Mucosa of descending colon (tissue), 3 donors: ENCODE data around the gene SLC39A8. TPM values are rescaled to one million over a fixed set of nuclear protein-coding genes. Genes with fewer than 3 reads are reported as not detected.
A peak's percentile ranks its signal among the peaks of the same experiment; 100 is the strongest.

Experiments
- ATAC-seq: fragments of 200-7000 bp; cut with Tn5 transposase; one replicate; pipeline ENCODE4 v1.9.1; 2020; ENCODE audit warnings: mild to moderate bottlenecking, moderate library complexity
- DNase-seq, 3 donors: peaks; one replicate each; pipeline ENCODE4 v3.0.0-alpha.2; 2020
- H3K36me3 ChIP-seq: fragments of 200-600 bp; one replicate; pipeline ENCODE4 v1.8.0; 2021; ENCODE audit warnings: low read depth, mild to moderate bottlenecking
- H3K4me1 ChIP-seq: fragments of 200-600 bp; one replicate; pipeline ENCODE4 v1.8.0; 2021; ENCODE audit warnings: low read depth, mild to moderate bottlenecking
- H3K4me3 ChIP-seq: fragments of 200-600 bp; one replicate; pipeline ENCODE4 v1.8.0; 2021; ENCODE audit warnings: mild to moderate bottlenecking
- H3K9me3 ChIP-seq: fragments of 200-600 bp; one replicate; pipeline ENCODE4 v1.8.0; 2021; ENCODE audit warnings: mild to moderate bottlenecking
- intact Hi-C, 2 donors: fragments of 100-400 bp; cut with DNase I in 1 of 2; cut with micrococcal nuclease in 1 of 2; formaldehyde crosslinking; loops; one replicate each; pipeline versions ENCODE4 v1.11.0 to v1.11.1; 2022; cut with DNase I, micrococcal nuclease
- total RNA-seq, 3 donors: library from RNA; stranded (reverse); fragmentation: NEBNext Ultra II Directional in 2 of 3; extraction: Animal tissue kit (Norgen Biotek cat#: 25700) in 2 of 3; gene quantifications; one replicate each; pipeline versions ENCODE4 v1.2.1 to v1.2.4, GENCODE V29; 2021 to 2023
- TF ChIP-seq, protein P1 (sequence below): fragments of 200-600 bp; IDR thresholded peaks from one replicate; pipeline ENCODE4 v1.8.0; 2022; ENCODE audit warnings: antibody characterized with exemption, mild to moderate bottlenecking
- donor health status: DM: no; HTN: no; CAD: no; lungs with moderate emphysema.
- donor health status: DM: no; HTN: no; CAD: no.
- donor health status: DM: no; HTN: yes; CAD: no.

SLC39A8 gene
- total RNA-seq, 3 donors from 2014 or later = 35.1 to 121 (median 83.5) TPM

DNA sequence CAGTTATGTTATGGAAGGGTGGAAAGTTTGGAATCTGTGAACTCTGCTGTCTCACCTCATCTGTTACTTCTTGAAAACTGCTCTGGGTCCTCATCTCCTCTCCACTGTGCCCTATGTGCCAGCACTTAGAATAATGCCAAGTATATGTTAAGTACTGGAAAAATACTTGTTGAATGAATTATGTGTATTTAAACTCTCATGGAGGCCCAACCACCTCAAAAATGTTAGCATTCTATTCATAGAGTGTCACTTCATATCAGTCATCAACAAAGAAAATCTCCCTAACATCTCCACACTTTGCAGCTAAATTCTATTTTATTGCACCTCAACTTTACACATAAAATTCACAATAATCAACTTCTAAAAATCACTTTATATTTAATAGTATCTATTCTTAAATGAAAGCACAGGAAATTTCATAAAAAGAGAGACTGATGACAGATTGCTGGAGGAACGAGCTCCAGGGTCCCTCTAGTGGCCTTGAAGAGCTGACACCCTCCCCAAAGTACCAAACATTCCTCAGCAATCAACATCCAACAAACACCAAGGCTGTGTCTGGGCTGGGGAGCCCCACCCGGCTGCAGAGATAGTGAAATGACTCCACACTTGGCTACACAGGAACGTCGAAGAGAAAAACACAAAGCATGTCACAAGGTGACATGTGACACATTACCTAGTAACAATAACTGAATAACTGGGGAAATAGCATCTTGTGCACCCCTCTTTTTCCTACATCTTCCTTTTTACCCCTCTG is 45.8 kb downstream of the SLC39A8 start:
- no peaks in the 10 kb centered on the region for H3K9me3 ChIP-seq
- H3K4me3 ChIP-seq = no peak overlapping the region
- ATAC-seq = peak; percentile 69

DNA sequence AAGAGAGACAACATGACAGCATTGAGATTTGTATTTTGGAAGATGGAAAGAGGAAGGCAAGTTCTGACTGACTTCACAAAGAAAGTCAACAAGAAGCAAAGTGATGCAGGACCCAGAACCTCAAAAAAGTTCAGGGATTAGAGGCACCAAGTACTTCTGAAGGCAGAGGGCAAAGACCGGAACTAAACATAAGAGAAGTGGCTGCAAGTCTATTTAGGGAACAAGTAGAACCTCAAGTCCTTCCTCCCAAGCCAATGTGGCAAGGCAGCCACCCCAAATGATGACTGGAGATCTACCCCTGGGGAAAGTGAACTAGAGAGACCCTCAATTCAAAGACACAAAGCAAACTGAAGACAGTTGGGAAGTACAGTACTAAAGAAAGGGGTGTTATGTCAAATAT is 46.6 kb downstream of the SLC39A8 start:
- TF ChIP-seq, protein P1, sequence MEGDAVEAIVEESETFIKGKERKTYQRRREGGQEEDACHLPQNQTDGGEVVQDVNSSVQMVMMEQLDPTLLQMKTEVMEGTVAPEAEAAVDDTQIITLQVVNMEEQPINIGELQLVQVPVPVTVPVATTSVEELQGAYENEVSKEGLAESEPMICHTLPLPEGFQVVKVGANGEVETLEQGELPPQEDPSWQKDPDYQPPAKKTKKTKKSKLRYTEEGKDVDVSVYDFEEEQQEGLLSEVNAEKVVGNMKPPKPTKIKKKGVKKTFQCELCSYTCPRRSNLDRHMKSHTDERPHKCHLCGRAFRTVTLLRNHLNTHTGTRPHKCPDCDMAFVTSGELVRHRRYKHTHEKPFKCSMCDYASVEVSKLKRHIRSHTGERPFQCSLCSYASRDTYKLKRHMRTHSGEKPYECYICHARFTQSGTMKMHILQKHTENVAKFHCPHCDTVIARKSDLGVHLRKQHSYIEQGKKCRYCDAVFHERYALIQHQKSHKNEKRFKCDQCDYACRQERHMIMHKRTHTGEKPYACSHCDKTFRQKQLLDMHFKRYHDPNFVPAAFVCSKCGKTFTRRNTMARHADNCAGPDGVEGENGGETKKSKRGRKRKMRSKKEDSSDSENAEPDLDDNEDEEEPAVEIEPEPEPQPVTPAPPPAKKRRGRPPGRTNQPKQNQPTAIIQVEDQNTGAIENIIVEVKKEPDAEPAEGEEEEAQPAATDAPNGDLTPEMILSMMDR = no peak
- Histone ChIP-seq H3K4me3 (no peak overlapping the region), H3K36me3 (no peaks in the 10 kb centered on the region), H3K4me1 (no peaks in the 10 kb centered on the region), H3K9me3 (no peaks in the 10 kb centered on the region)
- intact Hi-C loops = no loop called here
- no peak for ATAC-seq
- DNase-seq = no peak

More for the DNA sequence above, 45.8 kb downstream of the SLC39A8 start:
- TF ChIP-seq, protein P1 = no peak
- peak in 2 of 3 donors; percentile 16 to 32 for DNase-seq
- intact Hi-C loops = no loop called here
- no peaks in the 10 kb centered on the region for H3K36me3 ChIP-seq
- H3K4me1 ChIP-seq = no peaks in the 10 kb centered on the region

DNA sequence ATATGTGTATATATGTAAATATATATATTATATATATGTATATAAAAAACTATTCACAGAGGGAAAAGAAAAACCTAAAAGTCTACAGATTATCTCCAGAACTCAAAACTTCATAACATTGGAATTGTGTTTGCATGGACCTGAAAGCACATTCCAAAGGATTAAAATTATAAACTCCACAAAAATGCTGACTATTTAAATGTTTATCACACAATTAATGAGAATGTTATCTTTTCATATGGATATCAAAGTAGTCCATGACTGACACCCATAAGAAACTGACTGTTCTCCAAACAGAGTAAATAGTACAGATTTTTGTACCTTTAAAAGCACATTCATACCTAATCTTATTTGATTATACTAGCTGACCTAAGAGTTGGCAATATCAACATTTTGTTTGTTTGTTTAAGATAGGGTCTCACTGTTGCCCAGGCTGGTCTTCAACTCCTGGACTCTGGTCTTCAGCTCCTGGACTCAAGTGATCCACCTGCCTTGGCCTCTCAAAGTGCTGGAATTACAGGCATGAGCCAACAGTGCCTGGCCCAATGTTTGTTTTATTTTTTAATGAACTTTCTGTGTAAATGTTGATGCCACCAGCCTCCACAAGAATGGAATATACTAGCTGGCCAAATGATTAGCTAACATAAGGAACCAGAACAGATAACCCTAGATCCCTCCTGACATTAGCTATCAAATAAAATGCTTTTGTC is 50.0 kb downstream of the SLC39A8 start:
- Histone ChIP-seq H3K36me3 (no peaks in the 10 kb centered on the region), H3K4me1 (no peaks in the 10 kb centered on the region), H3K4me3 (no peak overlapping the region), H3K9me3 (no peaks in the 10 kb centered on the region)
- DNase-seq (no peak), ATAC-seq (no peak)
- TF ChIP-seq, protein P1 = no peak
- intact Hi-C loops = no loop called here

DNA sequence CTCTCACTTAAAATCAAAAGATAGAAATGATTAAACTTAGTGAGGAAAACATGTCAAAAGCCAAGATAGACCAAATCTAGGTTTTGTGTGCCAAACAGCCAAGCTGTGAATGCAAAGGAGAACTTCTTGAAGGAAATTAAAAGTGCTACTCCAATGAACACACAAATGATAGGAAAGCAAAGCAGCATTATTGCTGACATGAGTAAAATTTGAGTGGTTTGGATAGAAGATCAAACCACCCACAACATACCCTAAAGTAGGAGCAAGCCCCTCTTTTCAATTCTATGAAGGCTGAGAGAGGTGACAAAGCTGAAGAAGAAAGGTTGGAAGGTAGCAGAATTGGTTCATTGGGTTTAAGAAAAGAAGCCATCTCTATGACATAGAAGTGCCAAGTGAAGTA is 56.8 kb downstream of the SLC39A8 start:
- TF ChIP-seq, protein P1 = no peak
- ATAC-seq (no peak), DNase-seq (no peak)
- no peaks in the 10 kb centered on the region for H3K9me3 ChIP-seq
- no peaks in the 10 kb centered on the region for H3K36me3 ChIP-seq
- H3K4me1 ChIP-seq = no peaks in the 10 kb centered on the region
- intact Hi-C loops = no loop called here
- H3K4me3 ChIP-seq = no peak overlapping the region

- TF ChIP-seq, protein P1 = no peak
- no peak for DNase-seq
- no peaks in the 10 kb centered on the region for H3K36me3 ChIP-seq
- no peaks in the 10 kb centered on the region for H3K4me1 ChIP-seq
- H3K4me3 ChIP-seq = no peak overlapping the region
- no peak for ATAC-seq
- H3K9me3 ChIP-seq = no peaks in the 10 kb centered on the region
- intact Hi-C loops = no loop called here
These were observed 59.5 kb downstream of the SLC39A8 start for GRCh38 chr4:102285831-102286230.
